Adipose tissue (tissue), 3 donors: ENCODE results near the gene UBN2. TPM values are rescaled to one million over a fixed set of nuclear protein-coding genes. Genes with fewer than 3 reads are reported as not detected.

Experiments
- H3K27ac ChIP-seq: one replicate; pipeline ENCODE4 v1.5.1; 2013; ENCODE audit warnings: low read depth, low read length
- WGBS, 3 donors: extraction: QIAGEN DNeasy Blood & Tissue Kit; methylation state at CpG; one replicate each; pipeline ENCODE4 v1.1.7; 2013; 5-methylcytosine and 5-hydroxymethylcytosine counted together
- polyA plus RNA-seq, 3 donors: library from polyadenylated mRNA; stranded (reverse); fragments of 200-250 nt; gene quantifications; one replicate each; pipeline ENCODE4 v1.2.3, GENCODE V29; 2013
- donor health status: healthy with polysubstance abuse.
- donor health status: Bipolar disorder and iron deficiency.
- donor health status: healthy.

UBN2 gene
- polyA plus RNA-seq, 3 donors: 1.2 to 2.1 (median 2.0) TPM

GRCh38 chr7:139334399-139335150 lies 103.5 kb downstream of the UBN2 start:
- H3K27ac ChIP-seq: no peak overlapping the region
- WGBS, 3 donors: 92 to 93% (median 92%) methylated on average over 4 of the region's 4 CpGs

GRCh38 chr7:139339025-139339424 lies 108.0 kb downstream of the UBN2 start:
- no peak overlapping the region for H3K27ac ChIP-seq
- WGBS, 3 donors: 97 to 99% (median 98%) methylated on average over 2 of the region's 2 CpGs

GRCh38 chr7:139339698-139340036 lies 108.6 kb downstream of the UBN2 start:
- WGBS, 3 donors: 69 to 84% (median 84%) methylated on average over 13 of the region's 13 CpGs

GRCh38 chr7:139340037-139340807 lies 109.2 kb downstream of the UBN2 start:
- 1 to 3% (median 3%) methylated on average over 66 of the region's 66 CpGs for WGBS, 3 donors
- H3K27ac ChIP-seq: peak overlapping the region; percentile 98

More at GRCh38 chr7:139339698-139340036, 108.6 kb downstream of the UBN2 start:
- H3K27ac ChIP-seq: no peak overlapping the region

GRCh38 chr7:139340808-139341057 lies 109.7 kb downstream of the UBN2 start:
- H3K27ac ChIP-seq: peak overlapping the region; percentile 98
- WGBS, 3 donors: 0 to 1% (median 0%) methylated on average over 9 of the region's 9 CpGs

- H3K27ac ChIP-seq: peak within 1 kb of the TSS; percentile 98
- WGBS, 3 donors: 0 to 1% (median 0%) methylated on average over 53 to 54 of the region's 54 CpGs
Measured at GRCh38 chr7:139341058-139341775, 110.2 kb downstream of the UBN2 start, which contains the start of gene FMC1. TSS of gene FMC1 (plus strand) at chr7:139341337. CDS start at chr7:139341385, 48 bp downstream.

- WGBS, 3 donors: 0 to 1% (median 0%) methylated on average over 9 of the region's 9 CpGs
- peak overlapping the region; percentile 98 for H3K27ac ChIP-seq
Measured at GRCh38 chr7:139341776-139342226, 110.8 kb downstream of the UBN2 start.

- 88 to 95% (median 92%) methylated on average over 1 of the region's 1 CpG for WGBS, 3 donors
- no peak overlapping the region for H3K27ac ChIP-seq
Measured at GRCh38 chr7:139345042-139345441, 114.0 kb downstream of the UBN2 start.

GRCh38 chr7:139351027-139351426 lies 120.0 kb downstream of the UBN2 start:
- 95 to 98% (median 97%) methylated on average over 2 of the region's 2 CpGs for WGBS, 3 donors
- H3K27ac ChIP-seq: no peak overlapping the region

- WGBS, 3 donors: 87 to 96% (median 92%) methylated on average over 2 of the region's 2 CpGs
- no peak overlapping the region for H3K27ac ChIP-seq
Measured at GRCh38 chr7:139354729-139355128, 123.7 kb downstream of the UBN2 start.

- H3K27ac ChIP-seq: no peak overlapping the region
- WGBS, 3 donors: 90 to 98% (median 98%) methylated on average over 1 of the region's 1 CpG
Measured at GRCh38 chr7:139355320-139355719, 124.3 kb downstream of the UBN2 start.

Other genes starting within 250 kb of the UBN2 start
- gene KIAA1549, start 249.8 kb upstream of the UBN2 start, polyA plus RNA-seq: 1 to 10 TPM in 1 of 3 donors, under 1 TPM in 2; 0.22 to 5.4 (median 0.31) TPM
- gene ZC3HAV1L, start 195.2 kb upstream of the UBN2 start, polyA plus RNA-seq: 1 to 10 TPM; 1.2 to 1.9 (median 1.7) TPM
- 10 to 100 TPM in 1 of 3 donors, 1 to 10 TPM in 2; 4.8 to 12.6 (median 8.2) TPM for gene ZC3HAV1, start 121.5 kb upstream of the UBN2 start, polyA plus RNA-seq
- 10 to 100 TPM; 23.9 to 38.1 (median 34.4) TPM for gene FMC1, start 110.1 kb downstream of the UBN2 start, polyA plus RNA-seq
- gene LUC7L2, start 128.7 kb downstream of the UBN2 start, polyA plus RNA-seq: 10 to 100 TPM; 20.1 to 50.2 (median 32.4) TPM